Measurements from ENCODE around the gene DNAJC1. TPM values are rescaled to one million over a fixed set of nuclear protein-coding genes. Genes with fewer than 3 reads are reported as not detected.

Gene DNAJC1
- total RNA-seq, 1 donor from 2014 or later = 28.4 TPM

DNA sequence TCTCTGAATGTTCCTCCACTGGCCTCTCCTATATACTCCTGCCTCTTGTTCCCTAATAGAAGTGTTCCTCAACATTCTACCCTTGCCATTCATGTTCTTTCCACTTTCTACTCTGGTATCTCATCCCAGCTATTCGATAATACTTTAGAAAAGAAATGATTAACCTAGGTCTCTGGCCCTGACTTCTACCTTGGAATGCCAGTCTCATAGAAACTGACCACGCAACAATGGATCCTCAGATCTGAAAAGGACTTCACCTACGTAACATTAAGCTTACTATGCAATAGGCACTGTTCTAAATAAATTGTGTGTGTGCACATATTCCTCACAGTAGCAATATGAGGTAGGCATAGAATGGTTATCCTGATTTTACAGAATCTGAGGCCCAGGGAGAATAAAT, 234.5 kb downstream of the DNAJC1 start:
- DNase-seq (ENCODE audit: low read depth, low spot score) = no peak

GRCh38 chr10:21764466-21765189, 238.9 kb downstream of the DNAJC1 start:
- DNase-seq (ENCODE audit: low read depth, low spot score) = no peak

- no peak for DNase-seq (ENCODE audit: low read depth, low spot score)
These were observed 243.2 kb downstream of the DNAJC1 start for GRCh38 chr10:21760332-21760731.

DNA sequence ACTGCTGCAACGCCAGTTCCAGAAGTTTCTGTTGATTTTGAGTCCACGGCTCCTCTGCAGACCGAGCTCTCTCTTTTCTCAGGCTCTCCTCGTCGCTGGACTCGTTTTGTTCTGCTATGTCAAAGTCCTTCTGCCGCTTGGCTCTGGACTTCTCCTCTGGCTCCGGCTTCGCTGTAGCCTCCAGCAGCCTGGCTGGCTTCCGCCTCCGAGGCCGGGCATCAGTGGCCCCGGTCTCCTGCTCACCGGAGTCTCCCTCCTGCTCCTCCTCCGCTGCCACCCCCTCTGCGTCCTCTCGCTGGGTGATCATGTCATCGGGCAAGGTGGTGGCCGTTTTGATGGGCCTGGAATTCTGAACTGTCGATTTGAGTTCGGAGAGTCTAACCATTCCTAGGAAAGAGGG, 244.3 kb downstream of the DNAJC1 start:
- DNase-seq (ENCODE audit: low read depth, low spot score) = no peak

- DNase-seq (ENCODE audit: low read depth, low spot score) = no peak
These were observed 244.8 kb downstream of the DNAJC1 start for GRCh38 chr10:21758696-21759095.

DNA sequence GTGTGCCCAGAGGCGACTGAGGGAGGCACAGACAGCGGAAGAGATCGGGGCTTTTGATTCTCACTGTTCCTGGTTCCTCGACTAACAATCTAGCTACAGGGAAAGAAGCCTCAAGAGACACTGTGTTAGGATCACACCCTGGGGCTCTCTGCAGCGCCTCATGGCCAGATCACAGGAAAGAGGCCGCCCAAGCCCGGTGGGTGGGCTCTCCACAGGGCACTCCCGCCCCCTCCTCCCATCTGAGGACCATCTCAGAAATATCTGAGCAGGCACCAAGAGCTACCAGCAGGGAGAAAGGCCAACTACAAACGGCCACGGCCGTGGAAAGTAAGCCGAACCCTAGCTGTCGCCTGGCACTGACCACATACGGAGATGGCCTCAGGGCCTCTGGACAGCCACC, 245.3 kb downstream of the DNAJC1 start:
- no peak for DNase-seq (ENCODE audit: low read depth, low spot score)

- no peak for DNase-seq (ENCODE audit: low read depth, low spot score)
These were observed 246.2 kb downstream of the DNAJC1 start for GRCh38 chr10:21757185-21757901.

GRCh38 chr10:21756707-21757106, 246.8 kb downstream of the DNAJC1 start:
- DNase-seq (ENCODE audit: low read depth, low spot score) = no peak

- no peak for DNase-seq (ENCODE audit: low read depth, low spot score)
These were observed 249.0 kb downstream of the DNAJC1 start for GRCh38 chr10:21754410-21755011.

DNA sequence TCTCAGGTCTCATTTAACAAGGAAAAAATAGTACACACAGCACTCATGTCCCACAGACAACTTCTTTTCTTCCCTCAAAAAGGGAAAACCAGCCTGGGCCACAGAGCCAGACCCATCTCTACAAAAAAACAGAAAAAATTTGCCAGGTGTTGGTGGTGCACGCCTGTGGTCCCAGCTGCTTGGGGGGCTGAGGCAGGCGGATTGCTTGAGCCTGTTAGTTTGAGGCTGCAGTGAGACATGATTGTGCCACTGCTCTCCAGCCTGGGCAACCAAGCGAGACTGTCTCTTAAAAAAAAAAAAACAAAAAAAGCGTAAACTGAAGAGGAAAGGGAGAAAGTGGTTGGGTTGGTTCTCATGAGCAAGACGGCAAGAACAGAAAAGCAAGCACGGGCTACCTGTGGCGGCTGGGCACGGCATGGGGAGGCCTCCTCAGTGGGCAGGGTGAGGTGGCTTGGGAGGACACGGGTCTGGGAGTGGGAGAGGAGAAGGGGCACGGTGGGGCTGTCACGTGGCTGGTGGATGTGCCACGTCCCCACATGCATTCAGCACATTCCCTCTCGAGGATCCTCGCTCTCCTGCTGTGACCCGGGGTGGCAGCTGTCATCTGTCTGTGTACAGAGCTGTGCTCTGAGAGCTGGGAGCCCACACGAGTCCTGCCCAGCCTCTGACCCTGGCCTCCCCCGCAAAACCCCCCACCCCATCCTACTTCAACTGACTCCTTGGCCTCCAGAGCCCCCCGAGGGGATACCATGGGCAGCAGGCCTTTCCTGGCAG, 249.8 kb downstream of the DNAJC1 start:
- DNase-seq (ENCODE audit: low read depth, low spot score) = no peak

- DNase-seq (ENCODE audit: low read depth, low spot score) = no peak
These were observed 251.9 kb downstream of the DNAJC1 start for GRCh38 chr10:21751341-21752310.

DNA sequence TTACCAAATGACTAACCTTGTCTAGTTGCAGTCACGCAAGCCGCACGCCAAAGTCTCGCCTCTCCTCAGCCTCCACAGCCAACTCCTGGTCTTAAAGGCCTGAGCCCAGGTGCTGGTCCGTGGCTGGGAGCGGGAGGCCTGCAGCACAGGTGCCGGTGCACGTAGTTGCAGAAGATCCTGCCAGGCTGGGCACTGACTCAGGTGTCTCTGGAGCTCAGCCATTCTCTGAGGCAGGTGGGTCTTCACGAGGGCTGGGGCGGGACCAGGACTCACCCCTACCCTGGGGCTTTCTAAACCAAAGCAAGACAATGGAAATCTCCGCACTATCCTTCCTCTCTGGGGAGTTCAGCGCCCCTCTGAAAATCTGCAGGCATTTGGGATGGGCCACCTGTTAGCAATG, 253.1 kb downstream of the DNAJC1 start:
- DNase-seq (ENCODE audit: low read depth, low spot score) = no peak

GRCh38 chr10:21749788-21750187, 253.7 kb downstream of the DNAJC1 start:
- no peak for DNase-seq (ENCODE audit: low read depth, low spot score)

- DNase-seq (ENCODE audit: low read depth, low spot score) = no peak
These were observed 255.7 kb downstream of the DNAJC1 start for GRCh38 chr10:21747809-21748208.

DNA sequence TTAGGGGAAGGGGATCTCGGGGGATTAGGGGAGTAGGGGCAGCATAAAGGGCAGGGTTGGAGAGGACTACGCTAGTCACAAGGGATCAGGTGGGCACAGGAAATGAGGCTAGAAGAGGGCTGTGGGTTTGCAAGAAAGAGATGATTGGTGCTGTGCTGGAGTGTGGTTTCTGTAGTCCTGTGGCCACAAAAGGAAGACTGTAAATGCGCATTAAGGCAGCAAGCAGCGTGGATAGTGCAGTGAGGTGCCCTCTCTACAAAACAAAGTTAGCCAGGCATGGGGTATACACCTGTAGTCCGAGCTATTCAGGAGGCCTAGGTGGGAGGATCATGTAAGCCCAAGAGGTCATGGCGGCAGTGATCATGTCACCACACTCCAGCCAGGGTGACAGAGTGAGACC, 257.4 kb downstream of the DNAJC1 start:
- DNase-seq (ENCODE audit: low read depth, low spot score) = no peak

DNA sequence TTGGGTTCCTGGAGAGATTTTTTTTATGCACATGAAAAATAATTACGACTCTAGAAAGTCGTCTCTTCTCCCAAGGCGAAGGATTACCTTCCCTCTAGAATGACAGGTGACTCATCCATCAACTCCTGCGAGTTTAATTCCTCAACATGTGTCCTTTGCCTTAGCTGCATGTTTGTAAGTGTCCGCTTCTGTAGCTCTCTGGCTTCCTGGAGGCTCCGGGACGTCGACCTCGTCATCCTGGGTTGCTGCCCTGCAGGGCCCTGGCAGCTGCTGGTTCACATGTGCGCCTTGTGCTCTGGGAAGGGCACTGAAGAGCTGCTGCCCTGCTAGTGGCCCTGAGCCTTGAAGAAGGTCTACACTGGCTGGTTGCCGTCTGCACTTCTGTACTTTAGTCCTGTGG, 259.3 kb downstream of the DNAJC1 start:
- no peak for DNase-seq (ENCODE audit: low read depth, low spot score)

DNA sequence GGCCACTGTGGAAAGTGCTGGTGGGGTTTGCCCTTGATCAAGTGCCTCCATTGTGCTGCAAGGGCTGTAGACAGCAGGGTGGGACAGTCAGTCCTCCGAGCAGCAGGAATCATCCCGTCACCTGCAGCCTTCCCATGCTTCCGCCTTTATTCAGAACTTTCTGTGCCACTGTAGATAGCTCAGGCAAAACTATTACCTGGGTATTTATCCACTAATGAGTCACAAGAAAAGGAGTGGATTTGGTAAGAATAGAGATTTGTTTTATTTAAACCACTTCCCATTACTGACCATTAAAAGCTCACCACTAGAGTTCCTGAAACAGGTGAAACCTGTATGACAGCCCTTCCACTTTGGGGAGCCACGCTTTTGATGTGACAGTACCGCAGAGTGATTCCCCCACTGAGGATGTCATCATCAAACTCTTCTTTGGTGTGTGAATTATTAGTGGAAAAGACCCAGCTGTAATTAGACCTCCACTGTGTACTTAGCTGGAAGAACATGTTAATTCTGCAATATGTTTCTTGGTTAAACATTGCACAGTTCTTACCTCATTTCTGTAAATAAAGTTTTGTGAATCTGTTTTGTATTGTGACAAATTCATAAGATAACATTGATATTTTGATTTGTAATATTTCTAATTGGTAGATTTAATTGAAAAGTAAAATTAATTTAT, 260.7 kb downstream of the DNAJC1 start:
- no peak for DNase-seq (ENCODE audit: low read depth, low spot score)

- DNase-seq (ENCODE audit: low read depth, low spot score) = no peak
These were observed 262.5 kb downstream of the DNAJC1 start for GRCh38 chr10:21740989-21741388.

DNA sequence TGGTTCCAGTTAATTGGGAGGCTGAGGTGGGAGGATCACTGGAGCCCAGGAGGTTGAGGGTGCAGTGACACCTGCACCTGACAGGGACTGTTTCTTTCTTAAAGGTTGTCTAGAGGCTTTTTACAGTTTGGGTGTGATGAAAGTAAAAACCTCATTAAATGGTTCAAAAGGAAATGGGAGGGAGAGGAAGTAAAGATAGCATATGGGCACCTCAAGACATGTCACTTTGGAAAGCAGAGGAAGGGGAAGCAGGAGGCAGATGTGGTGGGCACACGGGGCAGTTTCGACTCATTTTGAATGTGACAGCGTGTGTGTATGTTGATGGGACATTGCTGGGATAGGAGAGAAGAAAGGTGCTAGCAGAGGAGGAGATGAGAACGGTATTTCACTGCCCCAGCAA, 266.4 kb downstream of the DNAJC1 start:
- DNase-seq (ENCODE audit: low read depth, low spot score) = no peak

DNA sequence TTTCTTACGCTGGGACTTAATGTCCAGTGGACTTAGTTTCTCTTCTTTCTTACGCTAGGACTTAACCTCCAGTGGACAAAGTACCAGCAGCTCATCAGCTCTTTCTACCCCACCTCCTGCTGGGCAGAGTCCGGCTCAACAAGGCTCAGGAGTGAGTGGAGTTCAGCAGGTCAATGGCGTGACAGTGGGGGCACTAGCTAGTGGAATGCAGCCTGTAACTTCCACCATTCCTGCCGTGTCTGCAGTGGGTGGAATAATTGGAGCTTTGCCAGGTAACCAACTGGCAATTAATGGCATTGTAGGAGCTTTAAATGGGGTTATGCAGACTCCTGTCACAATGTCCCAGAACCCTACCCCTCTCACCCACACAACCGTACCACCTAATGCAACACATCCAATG, 269.8 kb downstream of the DNAJC1 start:
- no peak for DNase-seq (ENCODE audit: low read depth, low spot score)

Measured in pulmonary artery endothelial cell (primary cell).